ENCODE measurements around the gene NEK11. TPM values are rescaled to one million over a fixed set of nuclear protein-coding genes. Genes with fewer than 3 reads are reported as not detected.
"Not testable (repeated sequence)": the region's sequence is repeated elsewhere in the genome, so short reads cannot be mapped to it uniquely, and the experiment has no call there.

Gene NEK11
- total RNA-seq, 1 donor from 2014 or later: 1.3 TPM

GRCh38 chr3:131370935-131371687 lies 344.4 kb downstream of the NEK11 start:
- H3K27ac ChIP-seq (replicated peaks): no peak overlapping the region
- no peaks in the 10 kb centered on the region for H3K9me3 ChIP-seq (replicated peaks)
- DNase-seq: no peak
- peaks cover 16% of the 10 kb centered on the region for H3K4me1 ChIP-seq
- peaks cover 30% of the 10 kb centered on the region for H3K36me3 ChIP-seq
- no peaks in the 10 kb centered on the region for H3K27me3 ChIP-seq (ENCODE audit: low read depth)
- TF ChIP-seq CTCF (IDR thresholded peaks at IDR 0.05; ENCODE audit: borderline replicate concordance): no peak
- H3K4me3 ChIP-seq: no peak overlapping the region
- intact Hi-C loops (cut with micrococcal nuclease): no loop called here

DNA sequence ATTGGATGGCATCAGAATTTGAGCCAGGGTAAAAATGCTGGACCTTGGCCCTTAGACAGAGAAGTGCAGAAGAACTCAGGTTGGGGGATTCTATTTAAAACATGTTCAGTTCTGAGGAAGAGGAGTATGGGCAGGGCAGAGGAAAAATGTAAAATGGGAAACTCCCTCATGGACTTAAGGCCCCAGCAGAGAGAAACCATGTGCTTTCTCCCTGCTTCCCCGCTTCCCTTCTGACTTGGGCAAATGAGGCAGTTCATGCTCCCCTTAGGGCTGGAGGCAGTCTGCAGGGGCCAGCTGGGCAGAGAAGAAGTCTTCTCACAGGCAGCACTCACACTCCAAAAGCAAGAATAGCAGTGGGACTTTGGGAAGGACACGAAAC lies 345.0 kb downstream of the NEK11 start:
- Histone ChIP-seq H3K4me3 (no peak overlapping the region), H3K27ac (replicated peaks) (no peak overlapping the region), H3K27me3 (ENCODE audit: low read depth) (no peaks in the 10 kb centered on the region), H3K4me1 (peaks cover 16% of the 10 kb centered on the region), H3K9me3 (replicated peaks) (no peaks in the 10 kb centered on the region), H3K36me3 (peaks cover 33% of the 10 kb centered on the region)
- TF ChIP-seq CTCF (IDR thresholded peaks at IDR 0.05; ENCODE audit: borderline replicate concordance): no peak
- no peak for DNase-seq
- intact Hi-C loops (cut with micrococcal nuclease): no loop called here

DNA sequence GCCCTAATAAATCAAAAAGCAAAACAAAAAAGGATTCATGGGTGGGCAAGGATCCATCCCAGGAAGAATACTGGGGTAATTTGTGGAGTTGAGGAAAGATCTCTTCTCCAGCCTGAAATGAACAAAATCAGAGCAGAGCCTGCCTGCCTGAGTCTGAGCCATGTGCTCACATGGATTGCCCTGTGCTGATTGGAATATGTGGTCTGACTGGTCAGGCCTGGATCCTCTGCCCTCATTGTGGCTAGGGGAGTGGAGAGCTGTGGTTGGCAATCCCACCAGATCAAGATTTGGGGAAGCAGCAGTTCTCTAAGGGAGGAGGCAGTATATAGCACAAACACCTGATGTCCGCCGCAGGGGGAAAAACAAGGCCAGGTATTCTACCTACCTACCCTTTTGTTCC lies 348.1 kb downstream of the NEK11 start:
- Histone ChIP-seq H3K4me3 (no peak overlapping the region), H3K9me3 (replicated peaks) (no peaks in the 10 kb centered on the region), H3K27ac (replicated peaks) (no peak overlapping the region), H3K4me1 (peaks cover 29% of the 10 kb centered on the region), H3K27me3 (ENCODE audit: low read depth) (no peaks in the 10 kb centered on the region), H3K36me3 (peaks cover 33% of the 10 kb centered on the region)
- DNase-seq: no peak
- no peak for TF ChIP-seq CTCF (IDR thresholded peaks at IDR 0.05; ENCODE audit: borderline replicate concordance)
- intact Hi-C loops (cut with micrococcal nuclease): no loop called here

GRCh38 chr3:131380821-131381444 lies 354.3 kb downstream of the NEK11 start:
- Histone ChIP-seq H3K4me3 (peak overlapping the region; percentile 83), H3K36me3 (peaks cover 19% of the 10 kb centered on the region), H3K4me1 (peaks cover 63% of the 10 kb centered on the region), H3K27ac (replicated peaks) (peak overlapping the region; percentile 91)
- H3K9me3 ChIP-seq (replicated peaks); H3K27me3 ChIP-seq (ENCODE audit: low read depth); intact Hi-C loops (cut with micrococcal nuclease); DNase-seq: not testable (repeated sequence)

- no peak for TF ChIP-seq CTCF (IDR thresholded peaks at IDR 0.05; ENCODE audit: borderline replicate concordance)
- DNase-seq: peak; percentile 100
- Histone ChIP-seq H3K4me3 (peak within 1 kb of the TSS; percentile 83), H3K27ac (replicated peaks) (peak within 1 kb of the TSS; percentile 91), H3K27me3 (ENCODE audit: low read depth) (no peaks in the 10 kb centered on the region), H3K9me3 (replicated peaks) (no peaks in the 10 kb centered on the region), H3K4me1 (peaks cover 70% of the 10 kb centered on the region), H3K36me3 (peaks cover 14% of the 10 kb centered on the region)
- intact Hi-C loops (cut with micrococcal nuclease): no loop called here
Measured at GRCh38 chr3:131381445-131382291, 355.0 kb downstream of the NEK11 start, which contains the start of gene NUDT16. Gene NUDT16 (plus strand): TSS chr3:131381774. CDS start chr3:131381805, 31 bp downstream.

All from left ventricle myocardium inferior (tissue), 1 donor.